ENCODE data around the gene PODXL.
"Not testable (repeated sequence)": the region's sequence is repeated elsewhere in the genome, so short reads cannot be mapped to it uniquely, and the experiment has no call there.

The PODXL gene

DNA sequence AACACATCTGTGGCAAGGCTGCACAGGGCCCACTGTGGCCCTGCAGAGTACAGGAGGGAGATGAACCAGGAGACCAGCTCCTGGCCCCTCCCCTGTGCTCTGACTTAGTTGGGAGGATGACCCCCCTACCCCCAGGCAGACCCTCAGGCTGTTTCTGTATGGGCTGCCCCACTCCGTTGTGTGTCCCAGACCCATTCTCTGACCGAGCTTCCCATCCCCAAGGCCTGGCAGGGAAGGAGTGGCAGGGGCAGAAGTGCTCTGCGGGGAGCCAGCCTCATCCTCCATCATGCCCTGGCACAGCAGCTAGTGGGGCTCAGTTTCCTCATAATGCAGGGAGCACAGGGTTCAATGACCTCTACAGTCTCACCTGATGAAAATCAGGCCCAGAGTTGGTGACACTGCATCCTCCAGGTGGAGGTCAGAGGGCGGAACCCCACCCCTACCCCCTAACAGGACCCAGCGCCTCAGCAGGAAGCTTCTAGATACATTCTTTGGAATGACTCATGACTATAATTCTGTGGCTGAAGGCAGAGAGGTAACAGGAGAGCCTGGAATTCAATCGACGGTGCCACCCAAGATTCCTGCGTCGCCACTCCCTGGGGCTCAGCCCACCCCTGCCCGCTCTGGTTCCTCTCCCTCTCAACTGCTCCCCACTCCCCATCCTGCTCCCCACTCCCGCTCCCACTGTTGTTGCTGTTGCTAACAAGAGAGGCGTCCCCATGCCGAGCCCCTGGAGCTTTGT lies 18.2 kb downstream of the PODXL start:
- DNase-seq (ENCODE audit: low spot score), result peak; percentile 64

DNA sequence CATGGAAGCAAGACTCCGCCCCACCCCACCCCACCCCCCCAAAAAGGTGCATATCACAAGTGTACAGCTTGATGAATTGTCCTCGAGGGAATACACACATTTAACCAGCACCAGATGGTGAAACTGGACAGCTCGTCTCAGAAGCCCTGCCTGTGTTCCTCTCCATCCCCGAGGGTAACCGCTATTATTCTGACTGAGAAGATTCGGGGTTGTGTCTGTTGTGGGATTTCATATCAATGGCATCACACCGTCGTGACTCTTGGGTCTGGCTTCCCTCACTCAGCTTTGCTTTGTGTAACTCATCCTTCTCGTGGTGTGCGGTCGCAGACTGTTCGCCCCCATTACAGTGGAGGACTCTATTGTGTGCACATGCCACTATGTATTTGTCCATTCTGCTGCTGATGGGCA lies 18.9 kb downstream of the PODXL start:
- peak; percentile 47 for DNase-seq (ENCODE audit: low spot score)

DNA sequence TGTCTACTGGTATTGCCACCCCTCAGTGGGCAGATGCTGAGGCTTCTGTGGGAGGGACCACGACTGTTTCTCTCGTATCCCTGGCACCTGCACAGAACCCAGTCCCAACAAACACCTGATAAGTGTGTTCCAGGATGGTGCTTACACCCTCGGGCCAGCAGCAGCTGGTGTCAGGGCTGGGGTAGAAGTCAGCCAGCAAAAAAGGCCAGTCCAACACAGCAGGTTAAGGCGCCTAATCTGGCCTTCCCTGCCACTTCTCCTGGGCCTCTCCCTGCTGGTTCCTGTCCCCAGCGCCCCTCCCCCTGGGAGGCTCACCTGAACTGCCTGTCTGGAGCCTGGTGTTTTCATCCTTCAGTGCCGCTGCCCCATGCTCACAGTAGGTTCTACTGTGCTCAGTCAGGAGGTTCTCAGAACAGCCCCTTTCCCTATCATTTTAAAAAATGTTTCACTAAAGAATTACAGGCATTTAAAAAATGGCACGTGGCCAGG lies 20.0 kb downstream of the PODXL start:
- DNase-seq (ENCODE audit: low spot score), result no peak

DNA sequence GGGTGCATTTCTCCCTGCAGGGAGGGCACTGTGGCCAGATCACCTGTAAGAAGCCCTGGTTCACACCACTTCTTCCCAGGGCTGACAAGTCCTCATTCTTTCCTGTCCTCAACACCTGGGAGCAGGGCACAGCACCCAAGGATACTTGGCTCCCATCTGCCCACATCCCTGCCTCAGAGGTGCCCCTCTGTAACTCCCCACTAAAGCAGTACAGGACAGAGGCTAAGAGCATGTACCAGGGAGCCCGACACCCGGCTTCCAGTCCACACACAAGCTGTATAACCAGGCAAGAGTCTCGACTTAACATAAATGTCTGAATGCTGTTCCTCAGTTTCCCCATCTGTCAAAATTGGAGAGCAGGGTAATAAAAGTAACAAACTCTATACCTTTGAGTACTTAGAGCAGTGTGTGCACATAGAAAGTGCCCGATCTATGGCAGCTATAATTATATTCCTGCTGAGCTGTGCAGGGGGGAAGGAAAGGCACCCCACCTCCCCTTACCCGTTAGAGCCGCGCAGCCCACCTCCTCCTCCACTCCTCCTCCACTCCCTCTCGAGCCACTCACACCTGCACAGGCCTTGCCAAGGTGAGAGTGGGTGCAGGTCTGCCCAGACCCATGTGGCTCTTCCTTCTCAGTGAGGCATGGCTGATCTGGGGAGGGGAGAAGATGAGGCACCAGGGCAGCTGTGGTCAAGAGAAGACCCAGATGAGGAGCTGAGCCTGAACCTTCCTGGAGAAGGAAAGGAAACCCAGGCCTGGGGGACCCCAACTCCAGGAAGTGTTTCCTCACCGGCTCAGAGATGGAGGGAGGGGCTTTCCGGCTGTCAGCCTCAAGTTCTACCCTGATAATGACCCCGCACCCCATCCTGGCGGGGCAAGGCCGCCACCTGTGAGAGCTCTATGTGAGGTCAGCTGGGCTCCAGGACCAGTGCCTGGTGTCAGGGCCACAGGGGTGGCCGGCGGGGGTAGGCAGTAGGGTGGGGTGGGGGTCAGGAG lies 22.6 kb downstream of the PODXL start:
- DNase-seq (ENCODE audit: low spot score), result no peak

- DNase-seq (ENCODE audit: low spot score), result no peak
Observed at GRCh38 chr7:131533151-131533559, 23.3 kb downstream of the PODXL start.

DNA sequence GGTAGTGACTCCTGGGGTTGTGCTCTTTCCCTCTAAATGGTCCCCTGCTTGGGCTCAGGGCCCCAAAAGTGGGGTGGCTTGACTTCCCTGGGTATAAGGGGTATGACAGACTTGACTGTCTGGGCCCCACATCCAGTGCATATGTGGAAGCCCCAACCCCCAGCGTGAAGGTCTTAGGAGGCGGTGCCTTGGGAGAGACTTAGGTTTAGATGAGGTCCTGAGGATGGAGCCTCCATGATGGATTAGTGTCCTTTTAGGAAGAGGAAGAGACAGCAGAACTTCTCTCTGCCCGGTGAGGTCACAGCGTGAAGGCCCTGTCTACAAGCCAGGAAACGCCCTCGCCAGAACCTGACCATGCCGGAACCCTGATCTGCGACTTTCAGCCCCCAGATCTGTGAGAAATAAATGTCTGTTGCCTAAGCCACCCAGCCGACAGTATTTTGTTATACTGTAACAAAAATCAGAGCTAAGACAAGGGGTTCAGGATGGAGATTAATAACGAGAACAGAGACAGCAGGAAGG lies 23.8 kb downstream of the PODXL start:
- no peak for DNase-seq (ENCODE audit: low spot score)

GRCh38 chr7:131530137-131530536 lies 26.3 kb downstream of the PODXL start:
- DNase-seq (ENCODE audit: low spot score), result no peak

DNA sequence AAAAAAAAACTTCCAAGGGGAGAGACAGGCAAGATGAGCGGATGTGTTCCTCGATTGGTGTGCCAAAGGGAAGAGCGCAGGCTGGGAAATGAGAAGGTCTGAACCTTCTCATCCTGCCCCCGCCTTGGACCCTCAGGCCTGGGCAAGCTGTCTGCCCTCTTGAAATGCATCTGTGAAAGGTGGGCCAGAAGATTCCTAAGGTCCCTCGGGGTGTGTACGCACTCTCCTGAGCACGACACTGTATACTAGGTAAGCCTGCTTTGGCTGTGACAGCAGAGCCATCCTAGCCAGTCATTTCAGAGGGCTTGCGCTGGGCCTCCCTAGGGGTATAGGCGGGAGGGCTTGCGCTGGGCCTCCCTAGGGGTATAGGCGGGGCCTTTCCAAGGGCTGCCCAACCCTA lies 26.8 kb downstream of the PODXL start:
- DNase-seq (ENCODE audit: low spot score), result no peak

DNA sequence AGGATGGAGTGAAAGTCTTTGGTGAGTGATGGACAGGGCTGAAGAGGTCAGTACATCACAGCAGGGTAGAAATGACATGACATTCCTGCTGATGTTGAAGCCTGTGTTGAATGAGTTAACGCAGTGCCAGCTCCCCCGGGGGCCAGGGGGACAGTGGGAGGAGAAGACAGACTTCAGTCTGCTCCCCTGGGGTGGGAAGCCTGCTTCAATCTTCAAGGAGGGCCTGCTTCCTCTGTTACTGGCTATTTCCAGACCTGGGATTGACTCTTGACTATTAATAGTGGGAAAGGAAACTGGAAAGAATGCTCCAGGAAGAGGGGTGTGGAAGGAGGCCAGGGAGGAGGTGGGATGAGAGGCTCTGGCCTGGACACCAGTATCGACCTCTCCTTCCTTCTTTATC lies 27.2 kb downstream of the PODXL start:
- no peak for DNase-seq (ENCODE audit: low spot score)

DNA sequence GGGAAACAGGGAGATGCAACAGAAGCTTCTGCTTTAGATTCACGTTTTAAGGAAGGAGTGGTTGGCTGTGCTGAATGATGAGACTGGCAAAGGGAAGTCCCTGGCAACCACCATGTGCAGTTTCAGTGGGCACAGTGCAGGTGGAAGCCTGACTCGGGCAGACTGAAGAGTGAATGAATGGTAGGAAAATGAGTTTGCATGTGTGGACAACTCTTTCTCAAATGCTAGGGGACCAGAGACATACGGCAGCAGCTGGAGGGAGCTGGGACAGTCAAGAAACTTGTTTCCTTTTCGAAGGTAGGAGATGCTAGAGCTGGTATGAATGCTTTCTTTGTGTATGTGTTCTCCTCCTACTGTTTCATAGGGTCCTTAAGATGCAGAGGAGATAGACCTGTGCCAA lies 29.0 kb downstream of the PODXL start:
- no peak for DNase-seq (ENCODE audit: low spot score)

- DNase-seq (ENCODE audit: low spot score), result no peak
Observed at GRCh38 chr7:131525820-131526219, 30.6 kb downstream of the PODXL start.

- DNase-seq (ENCODE audit: low spot score), result no peak
Observed at GRCh38 chr7:131524703-131525102, 31.7 kb downstream of the PODXL start.

DNA sequence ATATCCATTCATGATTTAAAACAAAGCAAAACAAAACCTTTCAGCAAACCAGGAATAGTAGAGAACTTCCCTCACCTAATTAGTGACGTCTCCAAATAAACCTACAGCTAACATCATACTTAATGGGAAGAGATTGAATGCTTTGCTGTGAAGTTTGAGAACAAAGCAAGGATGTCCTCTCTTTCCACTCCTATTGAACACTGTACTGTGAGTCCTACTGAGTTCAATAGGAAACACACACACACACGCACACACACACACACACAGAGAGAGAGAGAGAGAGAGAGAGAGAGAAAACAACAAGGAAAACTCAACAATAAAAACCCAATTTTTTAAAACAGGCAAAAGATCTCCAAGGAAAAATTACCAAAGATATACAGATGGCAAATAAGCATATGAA lies 32.3 kb downstream of the PODXL start:
- no peak for DNase-seq (ENCODE audit: low spot score)

DNA sequence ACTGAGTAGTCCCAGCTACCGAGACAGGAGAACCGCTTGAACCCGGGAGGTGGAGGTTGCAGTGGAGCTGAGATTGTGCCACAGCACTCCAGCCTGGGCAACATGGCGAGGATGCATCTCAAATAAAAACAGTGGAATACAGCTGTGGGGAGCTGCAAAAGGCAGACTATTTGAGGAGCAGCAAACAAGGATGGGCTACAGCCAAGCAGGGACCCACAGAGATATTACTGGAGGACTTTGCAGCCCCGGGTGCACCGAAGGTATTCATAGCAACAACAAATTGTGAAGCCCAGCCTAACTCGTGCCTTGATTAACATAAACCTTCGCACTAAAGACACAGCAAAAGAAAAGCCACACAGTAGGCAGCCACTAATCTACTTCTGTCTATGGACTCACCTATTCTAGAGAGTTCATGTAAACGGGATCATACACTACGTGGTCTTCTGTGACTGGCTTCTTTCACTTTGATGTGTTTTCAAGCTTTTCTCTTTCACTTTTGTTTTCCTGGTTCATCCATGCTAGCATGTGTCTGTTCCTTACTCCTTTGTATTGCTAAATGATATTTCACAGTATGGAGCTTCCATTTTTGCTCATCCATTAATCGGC lies 34.0 kb downstream of the PODXL start:
- no peak for DNase-seq (ENCODE audit: low spot score)

GRCh38 chr7:131521651-131522163 lies 34.7 kb downstream of the PODXL start:
- peak; percentile 63 for DNase-seq (ENCODE audit: low spot score)

- no peak for DNase-seq (ENCODE audit: low spot score)
Observed at GRCh38 chr7:131518626-131519025, 37.8 kb downstream of the PODXL start.

DNA sequence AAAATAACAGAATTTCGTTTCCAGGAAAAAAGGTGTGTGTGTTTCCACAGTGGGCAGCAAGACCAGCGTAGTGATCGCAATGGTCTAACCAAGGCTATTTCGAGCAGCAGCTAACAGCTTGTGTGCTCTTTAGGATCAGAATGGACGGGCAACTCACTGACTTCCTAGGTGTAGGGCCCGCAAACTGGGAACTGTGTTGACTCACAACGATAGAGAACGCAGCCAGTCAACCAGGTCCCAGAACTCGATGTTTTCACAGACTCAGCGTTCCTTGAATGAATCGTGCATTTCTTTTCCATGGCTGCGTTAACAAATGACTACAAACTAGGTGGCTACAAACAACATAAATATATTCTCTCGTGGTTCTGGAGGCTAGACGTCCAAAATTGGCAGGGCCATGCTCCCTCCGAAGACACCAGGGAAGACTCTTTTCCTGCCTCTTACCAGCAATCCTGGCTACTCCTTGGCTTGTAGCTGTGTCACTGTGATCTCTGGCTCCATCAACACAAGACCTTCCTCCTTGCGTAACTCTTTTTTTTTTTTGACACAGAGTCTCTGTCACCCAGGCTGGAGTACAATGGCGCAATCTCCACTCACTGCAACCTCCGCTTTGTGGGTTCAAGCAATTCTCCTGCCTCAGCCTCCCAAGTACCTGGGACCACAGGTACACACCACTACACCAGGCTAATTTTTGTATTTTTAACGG lies 39.1 kb downstream of the PODXL start:
- no peak for DNase-seq (ENCODE audit: low spot score)

DNA sequence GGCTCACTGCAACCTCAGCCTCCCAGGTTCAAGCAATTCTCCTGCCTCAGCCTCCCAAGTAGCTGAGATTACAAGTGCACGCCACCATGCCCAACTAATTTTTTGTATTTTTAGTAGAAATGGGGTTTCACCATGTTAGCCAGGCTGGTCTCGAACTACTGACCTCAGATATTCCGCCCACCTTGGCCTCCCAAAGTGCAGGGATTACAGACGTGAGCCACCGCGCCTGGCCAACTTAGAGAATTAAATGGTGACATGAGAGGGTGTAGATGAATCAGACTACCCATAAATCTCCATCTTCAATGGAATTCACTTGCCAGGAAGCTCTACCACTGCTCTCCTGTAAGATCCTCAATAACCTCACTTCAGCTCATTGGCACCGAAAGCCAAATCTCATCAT lies 41.0 kb downstream of the PODXL start:
- DNase-seq (ENCODE audit: low spot score), result not testable (repeated sequence)

GRCh38 chr7:131513245-131514061 lies 43.0 kb downstream of the PODXL start:
- peak; percentile 90 for DNase-seq (ENCODE audit: low spot score)

DNA sequence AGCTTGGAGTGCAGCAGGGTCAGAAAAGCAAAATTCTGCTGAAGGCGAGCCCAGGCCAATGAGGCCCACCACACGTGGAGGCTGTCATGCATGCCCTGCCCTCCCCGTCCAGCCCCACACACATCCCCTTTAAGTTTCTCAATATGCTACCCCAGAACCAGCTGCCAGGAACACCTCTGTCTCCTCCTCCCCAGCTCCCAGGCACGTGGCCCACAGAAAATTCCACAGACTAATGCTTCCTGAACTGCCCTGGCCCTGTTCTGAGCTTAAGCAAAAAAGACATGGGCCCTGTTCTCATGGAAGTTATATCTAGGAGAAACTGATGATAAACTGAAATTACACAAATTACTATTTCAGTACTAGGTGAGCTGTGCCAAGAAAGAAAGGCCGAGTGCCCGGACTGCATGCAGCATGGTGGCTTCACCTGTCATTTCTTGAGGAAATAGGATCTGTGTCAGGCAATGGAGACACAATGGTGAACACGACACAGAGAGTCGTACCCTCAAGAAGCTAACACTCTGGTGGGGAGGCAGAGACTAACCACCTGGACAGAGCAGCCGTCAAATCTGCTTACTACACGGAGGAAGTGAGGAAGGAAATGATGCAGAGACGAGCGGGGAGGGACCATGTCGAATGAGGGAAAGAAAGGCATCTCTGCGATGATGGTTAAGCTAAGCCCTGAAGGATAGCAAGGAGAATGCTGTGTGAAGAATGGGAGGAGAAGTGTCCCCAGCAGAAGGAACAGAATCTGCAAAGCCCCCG lies 44.5 kb downstream of the PODXL start:
- no peak for DNase-seq (ENCODE audit: low spot score)

All from AG20443 (cell line).